ENCODE measurements around the gene PROP1. TPM values are rescaled to one million over a fixed set of nuclear protein-coding genes. Genes with fewer than 3 reads are reported as not detected.
"Not testable (repeated sequence)": the region's sequence is repeated elsewhere in the genome, so short reads cannot be mapped to it uniquely, and the experiment has no call there.

Gene PROP1
- total RNA-seq, 2 experiments from 2014 or later = not detected

- intact Hi-C loops (cut with micrococcal nuclease); H3K27ac Mint-ChIP-seq; H3K4me3 Mint-ChIP-seq; H3K9me3 Mint-ChIP-seq; DNase-seq; H3K36me3 Mint-ChIP-seq (ENCODE audit: low read depth); H3K4me1 Mint-ChIP-seq (ENCODE audit: low read depth); CTCF ChIA-PET: not testable (repeated sequence)
- H3K27me3 Mint-ChIP-seq (ENCODE audit: low read depth) = peaks cover 20% of the 10 kb centered on the region
Observed at GRCh38 chr5:177977600-177977999, 18.4 kb downstream of the PROP1 start.

GRCh38 chr5:177973066-177973635, 22.9 kb downstream of the PROP1 start:
- no peaks in the 10 kb centered on the region for H3K27me3 Mint-ChIP-seq (ENCODE audit: low read depth)
- H3K4me1 Mint-ChIP-seq (ENCODE audit: low read depth) = no peaks in the 10 kb centered on the region
- CTCF ChIA-PET = no interaction called here
- H3K36me3 Mint-ChIP-seq (ENCODE audit: low read depth) = no peaks in the 10 kb centered on the region
- no peak overlapping the region for H3K4me3 Mint-ChIP-seq
- H3K9me3 Mint-ChIP-seq = peaks cover 8% of the 10 kb centered on the region
- DNase-seq = no peak
- H3K27ac Mint-ChIP-seq = no peak overlapping the region
- intact Hi-C loops (cut with micrococcal nuclease) = no loop called here

GRCh38 chr5:177972613-177973012, 23.4 kb downstream of the PROP1 start:
- DNase-seq = no peak
- Mint-ChIP-seq H3K4me3 (no peak overlapping the region), H3K4me1 (ENCODE audit: low read depth) (no peaks in the 10 kb centered on the region), H3K27me3 (ENCODE audit: low read depth) (no peaks in the 10 kb centered on the region), H3K27ac (no peak overlapping the region), H3K36me3 (ENCODE audit: low read depth) (no peaks in the 10 kb centered on the region), H3K9me3 (peaks cover 8% of the 10 kb centered on the region)
- CTCF ChIA-PET = no interaction called here
- intact Hi-C loops (cut with micrococcal nuclease) = no loop called here

- CTCF ChIA-PET = interaction anchor here (0.6 kb wide), 1 partner anchor 90 kb away, joined by 3 read pairs; no protein-coding TSS in a partner anchor
- intact Hi-C loops (cut with micrococcal nuclease); H3K4me1 Mint-ChIP-seq (ENCODE audit: low read depth); H3K9me3 Mint-ChIP-seq; H3K4me3 Mint-ChIP-seq; H3K27me3 Mint-ChIP-seq (ENCODE audit: low read depth); H3K36me3 Mint-ChIP-seq (ENCODE audit: low read depth); DNase-seq; H3K27ac Mint-ChIP-seq: not testable (repeated sequence)
Observed at GRCh38 chr5:177972014-177972413, 24.0 kb downstream of the PROP1 start.

- no peak overlapping the region for H3K4me3 Mint-ChIP-seq
- H3K4me1 Mint-ChIP-seq (ENCODE audit: low read depth) = no peaks in the 10 kb centered on the region
- intact Hi-C loops (cut with micrococcal nuclease) = no loop called here
- CTCF ChIA-PET = no interaction called here
- no peaks in the 10 kb centered on the region for H3K27me3 Mint-ChIP-seq (ENCODE audit: low read depth)
- H3K9me3 Mint-ChIP-seq = peaks cover 2% of the 10 kb centered on the region
- H3K36me3 Mint-ChIP-seq (ENCODE audit: low read depth) = no peaks in the 10 kb centered on the region
- H3K27ac Mint-ChIP-seq = no peak overlapping the region
- no peak for DNase-seq
Observed at GRCh38 chr5:177968661-177969211, 27.3 kb downstream of the PROP1 start.

- no peak for DNase-seq
- H3K4me1 Mint-ChIP-seq (ENCODE audit: low read depth) = no peaks in the 10 kb centered on the region
- CTCF ChIA-PET = no interaction called here
- H3K27ac Mint-ChIP-seq = no peak overlapping the region
- peaks cover 2% of the 10 kb centered on the region for H3K9me3 Mint-ChIP-seq
- intact Hi-C loops (cut with micrococcal nuclease) = no loop called here
- no peak overlapping the region for H3K4me3 Mint-ChIP-seq
- H3K36me3 Mint-ChIP-seq (ENCODE audit: low read depth) = no peaks in the 10 kb centered on the region
- H3K27me3 Mint-ChIP-seq (ENCODE audit: low read depth) = no peaks in the 10 kb centered on the region
Observed at GRCh38 chr5:177967221-177967887, 28.7 kb downstream of the PROP1 start.

GRCh38 chr5:177966839-177967166, 29.2 kb downstream of the PROP1 start:
- Mint-ChIP-seq H3K27ac (no peak overlapping the region), H3K9me3 (peaks cover 2% of the 10 kb centered on the region), H3K27me3 (ENCODE audit: low read depth) (no peaks in the 10 kb centered on the region), H3K4me1 (ENCODE audit: low read depth) (no peaks in the 10 kb centered on the region), H3K4me3 (no peak overlapping the region), H3K36me3 (ENCODE audit: low read depth) (no peaks in the 10 kb centered on the region)
- intact Hi-C loops (cut with micrococcal nuclease) = no loop called here
- DNase-seq = no peak
- CTCF ChIA-PET = no interaction called here

GRCh38 chr5:177966009-177966838, 29.8 kb downstream of the PROP1 start:
- no peaks in the 10 kb centered on the region for H3K27me3 Mint-ChIP-seq (ENCODE audit: low read depth)
- no peaks in the 10 kb centered on the region for H3K36me3 Mint-ChIP-seq (ENCODE audit: low read depth)
- DNase-seq = no peak
- H3K9me3 Mint-ChIP-seq = peaks cover 2% of the 10 kb centered on the region
- no peak overlapping the region for H3K4me3 Mint-ChIP-seq
- intact Hi-C loops (cut with micrococcal nuclease) = no loop called here
- CTCF ChIA-PET = no interaction called here
- H3K4me1 Mint-ChIP-seq (ENCODE audit: low read depth) = no peaks in the 10 kb centered on the region
- H3K27ac Mint-ChIP-seq = no peak overlapping the region

- no peaks in the 10 kb centered on the region for H3K27me3 Mint-ChIP-seq (ENCODE audit: low read depth)
- no peaks in the 10 kb centered on the region for H3K9me3 Mint-ChIP-seq
- no peaks in the 10 kb centered on the region for H3K4me1 Mint-ChIP-seq (ENCODE audit: low read depth)
- DNase-seq = no peak
- H3K4me3 Mint-ChIP-seq = no peak overlapping the region
- H3K27ac Mint-ChIP-seq = no peak overlapping the region
- CTCF ChIA-PET = interaction anchor here (0.7 kb wide), 1 partner anchor 18 kb away, joined by 3 read pairs; no protein-coding TSS in a partner anchor
- peaks cover 1% of the 10 kb centered on the region for H3K36me3 Mint-ChIP-seq (ENCODE audit: low read depth)
- intact Hi-C loops (cut with micrococcal nuclease) = no loop called here
Observed at GRCh38 chr5:177964471-177964870, 31.6 kb downstream of the PROP1 start.

- Mint-ChIP-seq H3K27me3 (ENCODE audit: low read depth) (no peaks in the 10 kb centered on the region), H3K36me3 (ENCODE audit: low read depth) (peaks cover 1% of the 10 kb centered on the region), H3K4me1 (ENCODE audit: low read depth) (no peaks in the 10 kb centered on the region), H3K9me3 (no peaks in the 10 kb centered on the region), H3K4me3 (no peak overlapping the region), H3K27ac (no peak overlapping the region)
- DNase-seq = no peak
- intact Hi-C loops (cut with micrococcal nuclease) = no loop called here
- CTCF ChIA-PET = interaction anchor here (0.7 kb wide), 2 partner anchors 11 to 18 kb away, joined by 3 read pairs; no protein-coding TSS in a partner anchor
Observed at GRCh38 chr5:177963966-177964365, 32.1 kb downstream of the PROP1 start.

GRCh38 chr5:177959315-177959714, 36.7 kb downstream of the PROP1 start:
- CTCF ChIA-PET = no interaction called here
- Mint-ChIP-seq H3K9me3 (no peaks in the 10 kb centered on the region), H3K4me1 (ENCODE audit: low read depth) (no peaks in the 10 kb centered on the region), H3K36me3 (ENCODE audit: low read depth) (peaks cover 4% of the 10 kb centered on the region), H3K27ac (no peak overlapping the region), H3K27me3 (ENCODE audit: low read depth) (no peaks in the 10 kb centered on the region), H3K4me3 (no peak overlapping the region)
- no peak for DNase-seq
- intact Hi-C loops (cut with micrococcal nuclease) = no loop called here

- H3K4me3 Mint-ChIP-seq = no peak overlapping the region
- no peaks in the 10 kb centered on the region for H3K27me3 Mint-ChIP-seq (ENCODE audit: low read depth)
- H3K9me3 Mint-ChIP-seq = no peaks in the 10 kb centered on the region
Observed at GRCh38 chr5:177958696-177959095, 37.3 kb downstream of the PROP1 start.

More at GRCh38 chr5:177958696-177959095, 37.3 kb downstream of the PROP1 start:
- CTCF ChIA-PET = no interaction called here
- intact Hi-C loops (cut with micrococcal nuclease) = no loop called here
- no peak for DNase-seq
- peaks cover 4% of the 10 kb centered on the region for H3K36me3 Mint-ChIP-seq (ENCODE audit: low read depth)
- H3K27ac Mint-ChIP-seq = no peak overlapping the region
- no peaks in the 10 kb centered on the region for H3K4me1 Mint-ChIP-seq (ENCODE audit: low read depth)
